Esophagus muscularis mucosa (tissue), 4 donors: ENCODE results near the gene NCF4.

Source experiments
- CTCF ChIP-seq, 3 experiments: fragments of 200-600 bp in 2 of 3; fragments of 450-650 bp in 1 of 3; sonication (generic) in 2 of 3; IDR thresholded peaks; one replicate each; pipeline ENCODE4 v1.5.1; 2017 to 2019; ENCODE audit warnings: antibody characterized with exemption in 3 of 3, mild to moderate bottlenecking in 2 of 3, moderate library complexity in 1 of 3
- EP300 ChIP-seq: sonication (generic); formaldehyde crosslinking; IDR thresholded peaks from one replicate; pipeline ENCODE4 v1.6.1; 2017; ENCODE audit warnings: antibody characterized with exemption
- POLR2A ChIP-seq: fragments of 450-650 bp; IDR thresholded peaks from one replicate; pipeline ENCODE4 v1.6.1; 2017; ENCODE audit warnings: antibody characterized with exemption, moderate library complexity, mild to moderate bottlenecking, low read depth
- POLR2AphosphoS5 ChIP-seq, 2 donors: sonication (generic); formaldehyde crosslinking; IDR thresholded peaks; one replicate each; pipeline ENCODE4 v1.6.1; 2017; ENCODE audit warnings: antibody characterized with exemption in 2 of 2

- TF ChIP-seq POLR2AphosphoS5 (IDR thresholded peaks at IDR 0.05) (no peak), CTCF (IDR thresholded peaks at IDR 0.05) (no peak), POLR2A (no peak), EP300 (no peak)
Observed at GRCh38 chr22:36852056-36852973, 8.5 kb upstream of the NCF4 start.
